Calu3 (cell line): Measurements from ENCODE around the gene THEMIS. TPM values are rescaled to one million over a fixed set of nuclear protein-coding genes. Genes with fewer than 3 reads are reported as not detected.
"Not testable (repeated sequence)": the region's sequence is repeated elsewhere in the genome, so short reads cannot be mapped to it uniquely, and the experiment has no call there.

Experiments
- BruUV-seq: library from RNA; stranded (reverse); fragments of 400-500 nt; replicated peaks from 2 replicates; lab custom pipeline; 2021; lab: Mats Ljungman, UMichigan
- CTCF ChIA-PET: fragments of 300-600 bp; sonication (Branson Sonifier 250); formaldehyde crosslinking; loops from one replicate; lab custom pipeline; 2022; ENCODE audit warnings: antibody characterized with exemption; lab: Charles Lee
- DNase-seq: peaks from one replicate; pipeline ENCODE4 v3.0.0; 2022
- H3K27ac Mint-ChIP-seq: one replicate; pipeline ENCODE4 v1.8.0; 2022; ENCODE audit warnings: mixed read lengths; ENCODE audit not compliant: unreplicated experiment
- H3K27me3 Mint-ChIP-seq: one replicate; pipeline ENCODE4 v1.8.0; 2022; ENCODE audit warnings: mixed read lengths; ENCODE audit not compliant: unreplicated experiment
- H3K36me3 Mint-ChIP-seq: one replicate; pipeline ENCODE4 v1.8.0; 2022; ENCODE audit warnings: mild to moderate bottlenecking, moderate library complexity, mixed read lengths; ENCODE audit not compliant: insufficient read depth, unreplicated experiment
- H3K4me1 Mint-ChIP-seq: one replicate; pipeline ENCODE4 v1.8.0; 2022; ENCODE audit warnings: mild to moderate bottlenecking, low read depth, mixed read lengths; ENCODE audit not compliant: unreplicated experiment
- H3K4me3 Mint-ChIP-seq: one replicate; pipeline ENCODE4 v1.8.0; 2022; ENCODE audit warnings: mild to moderate bottlenecking, low read depth, moderate library complexity, mixed read lengths; ENCODE audit not compliant: unreplicated experiment
- H3K9me3 Mint-ChIP-seq: one replicate; pipeline ENCODE4 v1.8.0; 2022; ENCODE audit warnings: low read depth, mixed read lengths; ENCODE audit not compliant: unreplicated experiment
- CTCF ChIP-seq: fragments of 200-600 bp; IDR thresholded peaks from one replicate; pipeline ENCODE4 v1.8.0; 2022; ENCODE audit warnings: antibody characterized with exemption; ENCODE audit not compliant: unreplicated experiment
- intact Hi-C: fragments of 100-400 bp; cut with micrococcal nuclease; formaldehyde crosslinking; loops from one replicate; pipeline ENCODE4 v1.10.0; 2022; ENCODE audit not compliant: unreplicated experiment
- total RNA-seq: library from RNA; stranded (reverse); gene quantifications from 2 replicates; pipeline ENCODE4 v1.2.3, GENCODE V29; 2022

The THEMIS gene
- total RNA-seq, 1 experiment from 2014 or later, result not detected

GRCh38 chr6:127932708-127933107 lies 31.9 kb upstream of the THEMIS start:
- H3K9me3 Mint-ChIP-seq, result peaks cover 13% of the 10 kb centered on the region
- no peak overlapping the region for H3K27ac Mint-ChIP-seq
- CTCF ChIA-PET, result no interaction called here
- no peak for DNase-seq
- H3K4me3 Mint-ChIP-seq, result no peak overlapping the region
- no peaks in the 10 kb centered on the region for H3K36me3 Mint-ChIP-seq
- no TSS peak for BruUV-seq
- intact Hi-C loops, result no loop called here
- TF ChIP-seq CTCF, result no peak
- peaks cover 9% of the 10 kb centered on the region for H3K4me1 Mint-ChIP-seq
- no peaks in the 10 kb centered on the region for H3K27me3 Mint-ChIP-seq

- H3K4me3 Mint-ChIP-seq, DNase-seq, H3K27me3 Mint-ChIP-seq, CTCF ChIA-PET, H3K27ac Mint-ChIP-seq, H3K36me3 Mint-ChIP-seq, BruUV-seq, H3K9me3 Mint-ChIP-seq, intact Hi-C loops: not testable (repeated sequence)
- peaks cover 12% of the 10 kb centered on the region for H3K4me1 Mint-ChIP-seq
These were observed 25.6 kb upstream of the THEMIS start for GRCh38 chr6:127926441-127926840.

GRCh38 chr6:127924440-127924839 lies 23.6 kb upstream of the THEMIS start:
- Mint-ChIP-seq H3K36me3 (no peaks in the 10 kb centered on the region), H3K27ac (no peak overlapping the region), H3K4me1 (peaks cover 12% of the 10 kb centered on the region), H3K27me3 (no peaks in the 10 kb centered on the region), H3K9me3 (peaks cover 8% of the 10 kb centered on the region), H3K4me3 (no peak overlapping the region)
- no TSS peak for BruUV-seq
- CTCF ChIA-PET, result no interaction called here
- no peak for TF ChIP-seq CTCF
- no peak for DNase-seq
- intact Hi-C loops, result no loop called here

GRCh38 chr6:127924031-127924430 lies 23.2 kb upstream of the THEMIS start:
- H3K4me3 Mint-ChIP-seq, result no peak overlapping the region
- no peaks in the 10 kb centered on the region for H3K36me3 Mint-ChIP-seq
- no peak for TF ChIP-seq CTCF
- no peaks in the 10 kb centered on the region for H3K27me3 Mint-ChIP-seq
- intact Hi-C loops, result no loop called here
- peaks cover 12% of the 10 kb centered on the region for H3K4me1 Mint-ChIP-seq
- H3K9me3 Mint-ChIP-seq, result peaks cover 7% of the 10 kb centered on the region
- CTCF ChIA-PET, result no interaction called here
- BruUV-seq, result no TSS peak
- DNase-seq, result no peak
- H3K27ac Mint-ChIP-seq, result no peak overlapping the region

- Mint-ChIP-seq H3K4me3 (no peak overlapping the region), H3K36me3 (no peaks in the 10 kb centered on the region), H3K27ac (no peak overlapping the region), H3K4me1 (peaks cover 12% of the 10 kb centered on the region), H3K27me3 (no peaks in the 10 kb centered on the region), H3K9me3 (peaks cover 2% of the 10 kb centered on the region)
- intact Hi-C loops, result no loop called here
- BruUV-seq, result no TSS peak
- TF ChIP-seq CTCF, result no peak
- CTCF ChIA-PET, result no interaction called here
- DNase-seq, result no peak
These were observed 22.3 kb upstream of the THEMIS start for GRCh38 chr6:127923135-127923534.
